H1 (cell line): ENCODE data around the gene STXBP6. TPM values are rescaled to one million over a fixed set of nuclear protein-coding genes. Genes with fewer than 3 reads are reported as not detected.
A peak's percentile ranks its signal among the peaks of the same experiment; 100 is the strongest.

ENCODE experiments used
- CTCF ChIA-PET: fragments of 300-600 bp; sonication (Branson Sonifier 250); formaldehyde crosslinking; loops from one replicate; lab custom pipeline; 2021; ENCODE audit not compliant: partially characterized antibody; lab: Charles Lee
- POLR2A ChIA-PET: fragments of 300-600 bp; sonication (Branson Sonifier 250); formaldehyde crosslinking; loops from one replicate; lab custom pipeline; 2021; ENCODE audit warnings: inconsistent platforms; ENCODE audit not compliant: partially characterized antibody; lab: Charles Lee
- DNase-seq, 2 experiments: peaks; one replicate each; pipeline versions ENCODE4 v3.0.0 to v3.0.0-alpha.2; 2010 to 2022; ENCODE audit warnings: low spot score in 2 of 2, low read depth in 1 of 2, mixed read lengths in 1 of 2
- FAIRE-seq: peaks from 2 replicates; lab custom pipeline; 2011; peaks lifted over from hg19 to GRCh38; lab: Jason Lieb, UNC
- H2AFZ ChIP-seq: 2 replicates; pipeline ENCODE4 v1.8.1; 2012; ENCODE audit warnings: low read length, inconsistent platforms
- H2AK5ac ChIP-seq: 2 replicates; pipeline ENCODE4 v1.6.1; 2013; ENCODE audit warnings: low read depth, low read length
- H2BK120ac ChIP-seq: replicated peaks from 2 replicates; pipeline ENCODE3; 2013; ENCODE audit warnings: low read depth, low read length, inconsistent platforms
- H2BK12ac ChIP-seq: 2 replicates; pipeline ENCODE4 v1.6.1; 2013; ENCODE audit warnings: low read depth, low read length
- H2BK15ac ChIP-seq: 2 replicates; pipeline ENCODE4 v1.6.1; 2013; ENCODE audit warnings: low read length
- H2BK20ac ChIP-seq: 2 replicates; pipeline ENCODE4 v1.6.1; 2013; ENCODE audit warnings: low read length
- H2BK5ac ChIP-seq: 2 replicates; pipeline ENCODE4 v1.6.1; 2013; ENCODE audit warnings: low read depth, low read length
- H3K14ac ChIP-seq: 2 replicates; pipeline ENCODE4 v1.6.1; 2013; ENCODE audit warnings: inconsistent platforms; ENCODE audit not compliant: insufficient read length
- H3K18ac ChIP-seq: 2 replicates; pipeline ENCODE4 v1.6.1; 2013; ENCODE audit warnings: low read length; ENCODE audit errors: extremely low read depth
- H3K23ac ChIP-seq: 2 replicates; pipeline ENCODE4 v1.6.1; 2013; ENCODE audit warnings: inconsistent platforms; ENCODE audit not compliant: insufficient read length
- H3K23me2 ChIP-seq: 2 replicates; pipeline ENCODE4 v1.6.1; 2013; ENCODE audit warnings: low read depth, low read length
- H3K27ac ChIP-seq: 2 replicates; pipeline ENCODE4 v1.6.1; 2011; ENCODE audit warnings: low read depth, low read length, inconsistent platforms
- H3K27me3 ChIP-seq, 4 experiments: replicated peaks in 1 of 4; 1 replicate in 1 of 4; 2 replicates in 3 of 4; pipeline versions ENCODE4 v1.6.1 to v1.8.1; 2011 to 2013; ENCODE audit warnings: low read length in 3 of 4, mild to moderate bottlenecking in 3 of 4, inconsistent platforms in 2 of 4, mixed read lengths in 2 of 4, moderate library complexity in 1 of 4; ENCODE audit not compliant: control insufficient read depth in 3 of 4, insufficient read depth in 3 of 4; ENCODE audit errors: extremely low read depth in 1 of 4
- H3K36me3 ChIP-seq, 4 experiments: 2 replicates each; pipeline versions ENCODE4 v1.6.1 to v1.8.1; 2011 to 2013; ENCODE audit warnings: mild to moderate bottlenecking in 4 of 4, low read length in 3 of 4, moderate library complexity in 2 of 4, control low read depth in 1 of 4, inconsistent platforms in 1 of 4; ENCODE audit not compliant: insufficient read depth in 4 of 4, control insufficient read depth in 2 of 4
- H3K4ac ChIP-seq: replicated peaks from 2 replicates; pipeline ENCODE3; 2013; ENCODE audit warnings: low read length, low read depth, mixed read lengths, inconsistent platforms; ENCODE audit not compliant: insufficient read length
- H3K4me1 ChIP-seq, 4 experiments: replicated peaks in 1 of 4; 1 replicate in 1 of 4; 2 replicates in 3 of 4; pipeline versions ENCODE4 v1.6.1 to v1.8.1; 2011 to 2013; ENCODE audit warnings: low read length in 3 of 4, inconsistent platforms in 2 of 4, mixed read lengths in 1 of 4; ENCODE audit not compliant: insufficient read depth in 4 of 4, control insufficient read depth in 3 of 4
- H3K4me2 ChIP-seq, 2 experiments: 2 replicates each; pipeline versions ENCODE4 v1.6.1 to v1.8.1; 2011 to 2013; ENCODE audit warnings: low read depth in 2 of 2, low read length in 2 of 2, control low read depth in 1 of 2, inconsistent platforms in 1 of 2, mild to moderate bottlenecking in 1 of 2; ENCODE audit not compliant: insufficient read depth in 1 of 2
- H3K4me3 ChIP-seq, 4 experiments: fragments of 200-600, 300-600 bp in 1 of 4; sonication (generic), shearing (Covaris generic), sonication (Bioruptor Twin) in 1 of 4; 2 replicates each; pipeline versions ENCODE4 v1.5.1 to v1.8.1; 2011 to 2016; ENCODE audit warnings: low read length in 4 of 4, low read depth in 3 of 4, control low read depth in 2 of 4, inconsistent platforms in 2 of 4, mild to moderate bottlenecking in 2 of 4, mixed read lengths in 1 of 4, moderate library complexity in 1 of 4; ENCODE audit not compliant: insufficient read depth in 2 of 4; ENCODE audit errors: extremely low read depth in 1 of 4
- H3K56ac ChIP-seq: replicated peaks from 2 replicates; pipeline ENCODE3; 2013; ENCODE audit warnings: low read depth, mild to moderate bottlenecking, mixed read lengths, low read length, inconsistent platforms; ENCODE audit not compliant: insufficient read length
- H3K79me1 ChIP-seq: 2 replicates; pipeline ENCODE4 v1.6.1; 2013; ENCODE audit warnings: low read depth, low read length, control low read depth
- H3K79me2 ChIP-seq, 2 experiments: 2 replicates each; pipeline versions ENCODE4 v1.6.1 to v1.8.1; 2012 to 2013; ENCODE audit warnings: low read length in 2 of 2, mild to moderate bottlenecking in 2 of 2, inconsistent platforms in 1 of 2; ENCODE audit not compliant: insufficient read depth in 2 of 2, control insufficient read depth in 1 of 2
- H3K9ac ChIP-seq, 4 experiments: replicated peaks in 1 of 4; 1 replicate in 1 of 4; 2 replicates in 3 of 4; pipeline versions ENCODE4 v1.6.1 to v1.8.1; 2011 to 2013; ENCODE audit warnings: low read depth in 3 of 4, low read length in 3 of 4, control low read depth in 2 of 4, mild to moderate bottlenecking in 2 of 4, moderate library complexity in 2 of 4, inconsistent platforms in 1 of 4; ENCODE audit errors: extremely low read depth in 1 of 4
- H3K9me3 ChIP-seq, 2 experiments: 2 replicates each; pipeline versions ENCODE4 v1.6.1 to v1.8.1; 2012 to 2013; ENCODE audit warnings: mild to moderate bottlenecking in 2 of 2, moderate library complexity in 2 of 2, control low read depth in 1 of 2, inconsistent platforms in 1 of 2, low read depth in 1 of 2, low read length in 1 of 2, mixed read lengths in 1 of 2; ENCODE audit not compliant: insufficient read depth in 2 of 2
- H4K20me1 ChIP-seq, 2 experiments: replicated peaks in 1 of 2; 2 replicates each; pipeline versions ENCODE3 to v1.8.1; 2011 to 2013; ENCODE audit warnings: inconsistent platforms in 2 of 2, low read length in 2 of 2, mild to moderate bottlenecking in 1 of 2; ENCODE audit not compliant: insufficient read depth in 2 of 2, control insufficient read depth in 1 of 2
- H4K5ac ChIP-seq: 2 replicates; pipeline ENCODE4 v1.6.1; 2013; ENCODE audit warnings: low read length, low read depth, mixed read lengths, inconsistent platforms; ENCODE audit not compliant: insufficient read length
- H4K8ac ChIP-seq: 2 replicates; pipeline ENCODE4 v1.8.0; 2013; ENCODE audit warnings: mild to moderate bottlenecking, moderate library complexity, low read length, inconsistent platforms; ENCODE audit not compliant: insufficient read depth; ENCODE audit errors: extremely low read depth
- H4K91ac ChIP-seq: replicated peaks from 2 replicates; pipeline ENCODE3; 2013; ENCODE audit warnings: low read length, mixed read lengths, inconsistent platforms; ENCODE audit not compliant: insufficient read length
- JUND ChIP-seq: IDR thresholded peaks from 2 replicates; pipeline ENCODE4 v1.6.1; 2011; ENCODE audit warnings: mild to moderate bottlenecking, improper control_type of control experiment, low read length
- MAFK ChIP-seq: IDR thresholded peaks from 2 replicates; pipeline ENCODE4 v1.6.1; 2012; ENCODE audit warnings: low read depth, mild to moderate bottlenecking, improper control_type of control experiment, low read length
- TEAD4 ChIP-seq: IDR thresholded peaks from 2 replicates; pipeline ENCODE4 v1.6.1; 2012; ENCODE audit warnings: low read depth, low read length, inconsistent platforms, mixed read lengths
- WGBS, 2 experiments: shearing (Covaris generic) in 1 of 2; methylation state at CpG; one replicate each; pipeline versions ENCODE4 v1.1.6 to v1.1.7; 2013 to 2015; ENCODE audit warnings: low lambda C conversion rate in 2 of 2, mixed read lengths in 2 of 2, inconsistent platforms in 1 of 2, low coverage in 1 of 2, missing lambda C conversion rate in 1 of 2; ENCODE audit not compliant: insufficient replicate concordance in 2 of 2, insufficient coverage in 1 of 2, insufficient read length in 1 of 2; ENCODE audit errors: extremely low coverage in 1 of 2, missing lambda C conversion rate in 1 of 2; 5-methylcytosine and 5-hydroxymethylcytosine counted together
- polyA plus RNA-seq, 7 experiments: library from polyadenylated mRNA; depleted of rRNA in 3 of 7; stranded (reverse) in 5 of 7; unstranded in 2 of 7; fragments of >200 nt in 5 of 7; fragments of 200-250 nt in 2 of 7; gene quantifications; 1 replicate in 5 of 7; 2 replicates in 1 of 7; 4 replicates in 1 of 7; pipeline versions ENCODE4 v1.2.1 to v1.2.3, GENCODE V29; 2011 to 2013; ENCODE audit warnings: missing spikeins in 2 of 7, mixed read lengths in 2 of 7
- total RNA-seq: library from RNA; stranded (reverse); fragmentation: NEBNext Ultra II Directional; extraction: Animal tissue kit (Norgen Biotek cat#: 25700); gene quantifications from 2 replicates; pipeline ENCODE4 v1.2.1, GENCODE V29; 2021

The STXBP6 gene
- total and polyA plus RNA-seq, 2 of the 8 experiments (the other 6 are each of a cell fraction or from before 2014, with no cell fraction given), result 9.4 to 18.1 TPM

DNA sequence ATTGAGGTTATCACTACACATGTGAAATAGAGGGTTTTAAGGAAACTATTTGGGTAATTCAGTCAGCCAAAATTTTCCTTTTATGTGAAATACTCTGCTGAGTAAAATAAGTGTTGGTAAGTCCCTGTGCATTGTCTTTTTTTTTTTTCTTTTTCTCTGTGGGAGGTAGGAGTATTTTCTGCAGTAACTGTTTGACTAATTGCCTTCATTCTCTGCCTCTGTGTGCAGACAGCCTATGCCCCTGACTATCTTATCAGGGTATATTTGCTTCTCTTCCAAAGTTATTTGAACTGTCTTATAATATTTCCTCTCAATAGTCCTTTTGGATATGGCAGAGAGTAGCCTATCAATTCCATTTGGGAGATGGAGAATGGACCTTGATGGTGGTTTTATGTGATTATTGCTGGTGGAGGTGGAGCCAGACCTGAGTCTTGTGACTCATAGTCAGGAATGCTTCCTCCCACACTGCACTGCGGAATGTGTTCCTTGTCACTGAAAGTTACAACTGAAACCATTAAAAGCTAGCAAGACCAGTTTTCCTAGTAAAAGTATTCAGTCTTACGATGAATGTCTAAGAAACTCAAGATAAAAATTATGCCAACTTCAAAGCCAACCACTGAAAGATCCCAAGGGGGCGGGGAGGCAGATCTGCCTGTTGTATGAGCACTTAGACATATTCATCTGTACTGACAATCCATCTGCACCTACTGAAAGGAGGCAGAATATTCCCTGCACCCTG, 40.9 kb upstream of the STXBP6 start:
- no peaks in the 10 kb centered on the region for H3K23me2 ChIP-seq
- ChIA-PET POLR2A (interaction anchor here (1.3 kb wide), 1 partner anchor 649 kb away, joined by 3 read pairs; no protein-coding TSS in a partner anchor), CTCF (no interaction called here)
- no peak overlapping the region for H3K9ac ChIP-seq
- no peak overlapping the region for H3K14ac ChIP-seq
- H3K79me2 ChIP-seq, result no peaks in the 10 kb centered on the region
- H2AK5ac ChIP-seq, result no peak overlapping the region
- no peaks in the 10 kb centered on the region for H3K36me3 ChIP-seq
- no peak overlapping the region for H4K8ac ChIP-seq
- 0 out of 2 replicates have a peak overlapping the region, but pooled peaks have one; percentile 33 for H2AFZ ChIP-seq
- H3K4me3 ChIP-seq, result no peak overlapping the region
- no peak overlapping the region for H2BK15ac ChIP-seq
- no peak overlapping the region for H3K4me2 ChIP-seq
- H4K91ac ChIP-seq, result no peak overlapping the region
- TF ChIP-seq MAFK (no peak), JUND (peak; percentile 63; the same call in 1 of the 2 replicates), TEAD4 (0 out of 2 replicates have a peak, but pooled peaks have one; percentile 45)
- H2BK20ac ChIP-seq, result no peak overlapping the region
- peaks cover 0 to 5% (median 2%) of the 10 kb centered on the region in 4 experiments; a peak in 1 of 7 replicates for H3K4me1 ChIP-seq
- no peak overlapping the region for H2BK120ac ChIP-seq
- no peak overlapping the region for H3K4ac ChIP-seq
- no peak overlapping the region for H2BK12ac ChIP-seq
- no peaks in the 10 kb centered on the region for H4K20me1 ChIP-seq
- no peak overlapping the region for H3K18ac ChIP-seq
- H3K56ac ChIP-seq, result no peak overlapping the region
- no peak overlapping the region for H3K27ac ChIP-seq
- no peak for DNase-seq
- no peaks in the 10 kb centered on the region for H3K27me3 ChIP-seq
- no peaks in the 10 kb centered on the region for H3K9me3 ChIP-seq
- FAIRE-seq, result no peak
- H3K79me1 ChIP-seq, result no peaks in the 10 kb centered on the region
- H3K23ac ChIP-seq, result no peak overlapping the region
- no peak overlapping the region for H2BK5ac ChIP-seq
- WGBS, 2 experiments, result 76% methylated on average over 3 of the region's 3 CpGs; no CpG with 5 or more reads in 1 of the 2 experiments
- no peak overlapping the region for H4K5ac ChIP-seq
